Erythroblast (primary cell): ENCODE data around the gene DIP2B.

Experiments
- GATA1 ChIP-seq: IDR thresholded peaks from 2 replicates; pipeline ENCODE4 v1.6.1; 2011; ENCODE audit warnings: low read depth, mild to moderate bottlenecking, control low read depth, low read length, moderate library complexity
- POLR2A ChIP-seq: IDR thresholded peaks from 2 replicates; pipeline ENCODE4 v1.6.1; 2011; ENCODE audit warnings: mild to moderate bottlenecking, low read length

DNA sequence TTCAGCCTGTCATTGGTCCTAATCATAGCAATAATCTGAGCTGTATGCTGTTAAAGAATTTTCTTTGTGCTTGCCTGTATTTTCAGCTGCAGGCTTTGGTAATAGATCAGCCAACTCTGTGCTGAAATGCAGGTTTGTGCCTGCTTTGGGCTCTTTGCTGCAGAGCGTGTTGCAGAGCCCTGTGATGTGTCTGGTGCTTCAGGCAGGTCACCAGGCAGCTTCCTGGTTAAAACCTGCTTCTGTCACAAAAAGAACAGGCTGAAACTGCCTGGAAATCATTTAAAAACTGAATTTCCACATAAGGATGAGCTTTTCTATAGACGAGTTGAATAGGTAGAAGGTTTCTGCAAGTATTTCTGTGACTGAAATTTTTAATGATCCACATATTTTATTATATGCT, 3.1 kb downstream of the DIP2B start:
- TF ChIP-seq POLR2A (no peak), GATA1 (no peak)
